ENCODE data around the gene BCL6.

BCL6 gene

GRCh38 chr3:187705164-187705563 lies 40.1 kb downstream of the BCL6 start:
- ChIA-PET CTCF (interaction anchor here (0.6 kb wide), 1 partner anchor 540 kb away, joined by 3 read pairs; no protein-coding TSS in a partner anchor), POLR2A (ENCODE audit: low non-redundant PET) (no interaction called here)
- no peak overlapping the region for H3K27ac ChIP-seq
- TF ChIP-seq CTCF (conservative IDR thresholded peaks at IDR 0.05; ENCODE audit: low read depth): no peak
- no peak for DNase-seq (ENCODE audit: low spot score)

- POLR2A ChIA-PET (ENCODE audit: low non-redundant PET): no interaction called here
- DNase-seq (ENCODE audit: low spot score): no peak
- no peak for TF ChIP-seq CTCF (conservative IDR thresholded peaks at IDR 0.05; ENCODE audit: low read depth)
- H3K27ac ChIP-seq: no peak within 1 kb of the TSS
- CTCF ChIA-PET: interaction anchor here (0.8 kb wide), 1 partner anchor 23 kb away, joined by 3 read pairs; no protein-coding TSS in a partner anchor
Measured at GRCh38 chr3:187702507-187703033, 42.7 kb downstream of the BCL6 start, which contains the start of gene RTP2. TSS of gene RTP2 (minus strand) at chr3:187702557. CDS start at chr3:187702128, 429 bp downstream.

GRCh38 chr3:187700249-187700648 lies 45.0 kb downstream of the BCL6 start:
- POLR2A ChIA-PET (ENCODE audit: low non-redundant PET): no interaction called here
- no peak for TF ChIP-seq CTCF (conservative IDR thresholded peaks at IDR 0.05; ENCODE audit: low read depth)
- no peak for DNase-seq (ENCODE audit: low spot score)
- no peak overlapping the region for H3K27ac ChIP-seq
- CTCF ChIA-PET: interaction anchor here (2.4 kb wide), 1 partner anchor 21 kb away, joined by 7 read pairs; no protein-coding TSS in a partner anchor

GRCh38 chr3:187698499-187699399 lies 46.5 kb downstream of the BCL6 start:
- no peak overlapping the region for H3K27ac ChIP-seq
- ChIA-PET CTCF (no interaction called here), POLR2A (ENCODE audit: low non-redundant PET) (no interaction called here)
- DNase-seq (ENCODE audit: low spot score): no peak
- TF ChIP-seq CTCF (conservative IDR thresholded peaks at IDR 0.05; ENCODE audit: low read depth): no peak

GRCh38 chr3:187696021-187696420 lies 49.2 kb downstream of the BCL6 start:
- POLR2A ChIA-PET (ENCODE audit: low non-redundant PET): no interaction called here
- CTCF ChIA-PET: interaction anchor here (0.5 kb wide), 1 partner anchor 187 kb away, joined by 3 read pairs; no protein-coding TSS in a partner anchor
- no peak overlapping the region for H3K27ac ChIP-seq
- DNase-seq (ENCODE audit: low spot score): no peak
- no peak for TF ChIP-seq CTCF (conservative IDR thresholded peaks at IDR 0.05; ENCODE audit: low read depth)

GRCh38 chr3:187695449-187695848 lies 49.8 kb downstream of the BCL6 start:
- H3K27ac ChIP-seq: no peak overlapping the region
- TF ChIP-seq CTCF (conservative IDR thresholded peaks at IDR 0.05; ENCODE audit: low read depth): no peak
- DNase-seq (ENCODE audit: low spot score): no peak
- ChIA-PET CTCF (interaction anchor here (0.5 kb wide), 1 partner anchor 186 kb away, joined by 3 read pairs; no protein-coding TSS in a partner anchor), POLR2A (ENCODE audit: low non-redundant PET) (no interaction called here)
